Adipocyte (in vitro differentiated cells): Measurements from ENCODE around the gene COL23A1.
"Not testable (repeated sequence)": the region's sequence is repeated elsewhere in the genome, so short reads cannot be mapped to it uniquely, and the experiment has no call there.

Source experiments
- DNase-seq: peaks from one replicate; pipeline ENCODE4 v3.0.0-alpha.2; 2015; ENCODE audit warnings: low read depth
- H3K27me3 ChIP-seq: replicated peaks from 2 replicates; pipeline ENCODE4 v1.7.0; 2013; ENCODE audit warnings: mild to moderate bottlenecking, low read length, moderate library complexity; ENCODE audit not compliant: control insufficient read depth, insufficient read depth
- H3K36me3 ChIP-seq: 2 replicates; pipeline ENCODE4 v1.7.0; 2013; ENCODE audit warnings: low read length, mild to moderate bottlenecking, moderate library complexity; ENCODE audit not compliant: control insufficient read depth, insufficient read depth, severe bottlenecking
- H3K4me1 ChIP-seq: 2 replicates; pipeline ENCODE4 v1.7.0; 2013; ENCODE audit warnings: mild to moderate bottlenecking, low read length, moderate library complexity; ENCODE audit not compliant: control insufficient read depth, insufficient read depth
- H3K4me3 ChIP-seq: 2 replicates; pipeline ENCODE4 v1.7.0; 2013; ENCODE audit warnings: mild to moderate bottlenecking, low read length, moderate library complexity
- H3K9ac ChIP-seq: 2 replicates; pipeline ENCODE4 v1.7.0; 2013; ENCODE audit warnings: mild to moderate bottlenecking, low read length, moderate library complexity
- H3K9me3 ChIP-seq: 2 replicates; pipeline ENCODE4 v1.7.0; 2013; ENCODE audit warnings: mild to moderate bottlenecking, low read length, moderate library complexity; ENCODE audit not compliant: control insufficient read depth

The COL23A1 gene

DNA sequence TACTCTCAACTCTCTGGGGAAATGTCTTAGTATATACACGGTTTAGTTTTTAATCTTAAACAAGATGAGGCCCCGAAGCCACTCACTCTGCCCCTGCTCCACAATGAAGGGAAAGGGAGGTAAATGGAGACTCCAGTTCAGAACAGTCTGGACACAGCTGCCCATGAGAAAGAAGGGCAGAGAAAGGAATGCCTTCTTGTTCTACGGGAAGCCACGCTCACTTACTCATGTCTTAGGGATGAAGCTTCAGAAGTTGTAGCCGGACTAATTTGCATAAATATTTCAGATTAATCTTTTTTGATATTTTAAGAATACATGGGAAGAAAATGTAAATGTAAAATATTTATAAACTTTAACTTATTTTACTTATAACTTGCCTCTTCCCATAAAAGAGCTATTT, 94.0 kb downstream of the COL23A1 start:
- Histone ChIP-seq H3K9me3 (peaks cover 2% of the 10 kb centered on the region), H3K9ac (no peak overlapping the region), H3K27me3 (no peaks in the 10 kb centered on the region), H3K36me3 (no peaks in the 10 kb centered on the region), H3K4me3 (no peak overlapping the region), H3K4me1 (peaks cover 3% of the 10 kb centered on the region)
- no peak for DNase-seq

DNA sequence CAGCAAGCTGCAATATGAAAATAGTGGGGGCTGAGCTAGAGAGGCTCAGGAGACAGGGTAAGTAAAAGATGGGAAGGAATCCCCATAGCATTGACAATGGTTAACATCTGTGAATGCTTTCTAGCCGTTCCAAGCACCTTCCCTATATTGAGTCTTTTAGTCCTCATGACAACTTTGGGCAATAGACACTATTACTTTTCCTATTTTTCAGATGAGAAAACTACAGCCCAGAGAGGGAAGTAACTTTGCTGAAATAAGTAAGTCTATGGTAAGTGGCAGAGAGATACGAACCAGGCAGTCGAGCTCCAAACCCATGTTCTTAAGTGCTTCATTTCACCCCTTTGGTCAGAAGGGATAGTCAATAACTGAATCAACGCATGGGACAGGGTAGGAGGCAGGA, 94.5 kb downstream of the COL23A1 start:
- Histone ChIP-seq H3K9ac (no peak overlapping the region), H3K36me3 (no peaks in the 10 kb centered on the region), H3K27me3 (no peaks in the 10 kb centered on the region), H3K9me3 (peaks cover 4% of the 10 kb centered on the region), H3K4me3 (no peak overlapping the region), H3K4me1 (peaks cover 3% of the 10 kb centered on the region)
- DNase-seq = no peak

DNA sequence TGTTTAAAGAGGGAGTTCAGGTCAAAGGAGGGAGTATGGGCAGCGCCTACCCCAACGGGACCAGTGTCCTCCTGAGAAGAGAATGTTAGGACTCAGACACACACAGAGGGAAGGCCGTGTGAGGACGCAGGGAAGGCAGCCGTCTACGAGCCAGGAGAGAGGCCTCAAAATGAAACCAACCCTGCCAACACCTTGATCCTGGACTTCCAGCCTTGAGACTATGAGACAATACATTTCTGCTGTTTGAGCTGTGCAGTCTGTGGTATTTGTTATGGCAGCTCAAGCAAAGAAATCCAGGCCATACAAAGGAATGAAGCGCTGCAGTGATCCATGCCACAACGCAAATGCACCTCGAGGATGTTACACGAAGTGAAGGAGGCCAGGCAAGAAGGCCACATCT, 97.9 kb downstream of the COL23A1 start:
- Histone ChIP-seq H3K4me3 (no peak overlapping the region), H3K4me1 (peaks cover 3% of the 10 kb centered on the region), H3K9me3 (peaks cover 8% of the 10 kb centered on the region), H3K36me3 (no peaks in the 10 kb centered on the region), H3K27me3 (no peaks in the 10 kb centered on the region), H3K9ac (no peak overlapping the region)
- no peak for DNase-seq

DNA sequence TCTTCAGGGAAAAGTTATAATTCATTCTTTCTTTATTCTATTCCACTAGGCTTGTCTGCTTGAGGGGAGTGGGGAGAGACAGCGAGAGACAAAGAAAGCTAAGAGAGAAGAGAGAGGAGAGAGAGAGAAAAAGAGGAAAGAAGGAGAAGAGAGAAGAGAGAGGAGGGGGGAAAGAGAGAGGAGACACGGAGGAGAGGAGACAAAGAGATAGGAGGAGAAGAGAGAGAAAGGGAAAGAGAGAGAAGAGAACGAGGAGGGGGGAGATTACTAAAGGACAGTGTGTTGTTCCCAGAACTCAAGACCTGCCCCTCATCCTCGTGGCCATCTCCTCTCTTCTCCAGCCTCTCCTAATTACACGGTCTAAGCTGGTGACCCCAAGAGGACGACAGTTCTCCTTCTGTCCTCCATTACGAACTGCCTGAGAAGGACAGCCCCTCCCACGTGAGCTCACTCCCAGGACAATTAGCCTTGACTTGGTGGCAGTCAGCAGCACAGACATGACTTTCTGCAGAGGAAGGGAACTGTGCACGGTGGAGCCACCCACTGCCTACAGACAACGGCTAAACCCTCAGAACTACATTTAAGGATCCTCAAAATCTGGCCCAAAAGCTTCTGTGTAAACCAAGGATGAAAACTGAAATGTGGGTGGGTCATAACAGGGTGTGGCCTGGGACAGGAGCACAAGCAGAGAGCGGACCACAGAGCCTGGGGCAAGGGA, 99.1 kb downstream of the COL23A1 start:
- no peak for DNase-seq
- no peak overlapping the region for H3K9ac ChIP-seq

DNA sequence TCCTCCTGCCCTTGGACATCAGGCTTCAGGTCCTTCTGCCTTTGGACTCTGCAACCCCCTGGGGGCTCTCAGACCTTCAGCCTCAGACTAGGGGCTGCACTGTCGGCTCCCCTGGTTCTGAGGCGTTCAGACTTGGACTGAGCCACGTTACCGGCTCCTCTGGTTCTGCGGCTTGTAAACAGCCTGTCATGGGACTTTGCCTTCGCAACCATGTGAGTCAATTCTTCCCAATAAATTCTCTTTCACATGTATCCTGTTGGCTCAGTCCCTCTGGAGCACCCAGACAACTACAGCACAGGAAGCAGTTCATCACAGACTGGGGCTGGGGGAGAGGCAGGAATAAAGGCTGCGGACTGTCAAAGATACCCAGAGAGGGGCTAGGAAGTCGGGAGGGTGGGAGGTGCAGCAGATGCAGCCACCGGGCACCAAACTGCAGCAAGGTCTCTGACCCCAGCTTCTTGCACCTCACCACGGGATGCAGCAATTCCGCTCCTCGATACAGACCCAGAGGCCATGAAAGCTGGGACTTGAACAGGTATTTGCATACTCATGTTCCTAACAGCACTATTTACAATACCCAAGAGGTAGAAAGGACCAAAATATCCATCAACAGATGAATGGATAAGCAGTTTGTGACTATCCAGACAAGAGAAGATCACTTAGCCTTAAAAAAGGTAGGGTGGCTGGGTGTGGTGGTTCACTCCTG, 100.8 kb downstream of the COL23A1 start:
- H3K9ac ChIP-seq = no peak overlapping the region
- no peaks in the 10 kb centered on the region for H3K36me3 ChIP-seq
- no peak for DNase-seq
- peaks cover 3% of the 10 kb centered on the region for H3K27me3 ChIP-seq
- no peaks in the 10 kb centered on the region for H3K4me1 ChIP-seq
- H3K4me3 ChIP-seq = no peak overlapping the region
- peaks cover 8% of the 10 kb centered on the region for H3K9me3 ChIP-seq

More for the DNA sequence above, 99.1 kb downstream of the COL23A1 start:
- no peak overlapping the region for H3K4me3 ChIP-seq
- peaks cover 2% of the 10 kb centered on the region for H3K27me3 ChIP-seq
- H3K9me3 ChIP-seq = peaks cover 8% of the 10 kb centered on the region
- H3K4me1 ChIP-seq = no peaks in the 10 kb centered on the region
- H3K36me3 ChIP-seq = no peaks in the 10 kb centered on the region

DNA sequence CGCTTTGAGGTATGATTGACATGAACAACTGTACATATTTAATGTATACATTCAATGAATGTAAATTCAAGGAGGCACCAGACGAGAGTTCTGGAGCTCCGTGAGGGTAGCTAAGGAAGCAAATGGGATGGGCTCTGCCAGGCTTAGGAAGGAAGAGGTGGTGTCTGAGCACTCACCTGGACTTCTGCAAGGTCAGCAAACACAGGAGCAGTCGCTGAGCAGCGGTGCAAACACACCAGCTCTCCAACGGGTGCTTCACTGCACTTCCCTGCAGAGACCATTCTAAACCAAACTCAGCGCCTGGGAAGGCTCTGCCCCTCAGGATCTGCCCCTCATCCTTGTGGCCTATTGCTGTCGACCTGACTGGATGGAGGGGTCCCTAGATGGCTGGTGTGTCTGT, 101.5 kb downstream of the COL23A1 start:
- no peak overlapping the region for H3K4me3 ChIP-seq
- peaks cover 3% of the 10 kb centered on the region for H3K27me3 ChIP-seq
- no peaks in the 10 kb centered on the region for H3K4me1 ChIP-seq
- H3K9me3 ChIP-seq = peaks cover 8% of the 10 kb centered on the region
- no peak overlapping the region for H3K9ac ChIP-seq
- no peaks in the 10 kb centered on the region for H3K36me3 ChIP-seq
- DNase-seq = no peak

DNA sequence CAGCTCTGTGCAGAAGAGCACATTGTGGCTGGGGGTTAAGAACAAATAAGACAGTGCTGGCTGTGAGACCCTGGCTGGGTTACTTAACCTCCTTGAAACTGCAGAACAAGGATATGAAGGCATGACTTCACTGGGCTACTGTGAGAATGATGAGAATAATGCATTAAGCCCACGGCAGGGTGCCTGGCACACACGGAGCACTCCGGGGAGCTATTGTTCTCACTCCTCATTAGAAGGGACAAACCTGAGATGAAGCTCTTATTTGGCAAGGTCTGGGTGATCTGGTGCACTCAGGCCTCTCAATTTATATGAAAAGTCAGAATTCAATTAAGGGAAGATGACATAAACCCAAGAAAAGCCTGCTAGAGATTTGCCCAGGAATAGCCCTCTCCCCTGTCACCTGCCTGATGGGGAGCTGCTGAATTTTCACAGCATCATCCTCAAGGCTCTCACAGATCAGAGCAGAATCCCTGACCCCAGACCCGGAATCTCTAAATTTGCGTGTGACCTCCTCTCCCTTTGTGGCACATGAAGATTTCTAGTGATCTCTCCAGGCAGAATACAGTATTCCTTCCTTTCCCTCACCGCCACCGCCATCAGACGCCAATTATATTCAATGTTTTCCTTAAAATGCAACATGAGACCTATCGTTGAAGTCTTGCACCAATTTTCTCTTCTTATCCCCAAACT, 102.1 kb downstream of the COL23A1 start:
- H3K9me3 ChIP-seq = peaks cover 8% of the 10 kb centered on the region
- no peak overlapping the region for H3K4me3 ChIP-seq
- no peaks in the 10 kb centered on the region for H3K36me3 ChIP-seq
- DNase-seq = no peak
- H3K27me3 ChIP-seq = peaks cover 3% of the 10 kb centered on the region
- no peak overlapping the region for H3K9ac ChIP-seq
- no peaks in the 10 kb centered on the region for H3K4me1 ChIP-seq

DNA sequence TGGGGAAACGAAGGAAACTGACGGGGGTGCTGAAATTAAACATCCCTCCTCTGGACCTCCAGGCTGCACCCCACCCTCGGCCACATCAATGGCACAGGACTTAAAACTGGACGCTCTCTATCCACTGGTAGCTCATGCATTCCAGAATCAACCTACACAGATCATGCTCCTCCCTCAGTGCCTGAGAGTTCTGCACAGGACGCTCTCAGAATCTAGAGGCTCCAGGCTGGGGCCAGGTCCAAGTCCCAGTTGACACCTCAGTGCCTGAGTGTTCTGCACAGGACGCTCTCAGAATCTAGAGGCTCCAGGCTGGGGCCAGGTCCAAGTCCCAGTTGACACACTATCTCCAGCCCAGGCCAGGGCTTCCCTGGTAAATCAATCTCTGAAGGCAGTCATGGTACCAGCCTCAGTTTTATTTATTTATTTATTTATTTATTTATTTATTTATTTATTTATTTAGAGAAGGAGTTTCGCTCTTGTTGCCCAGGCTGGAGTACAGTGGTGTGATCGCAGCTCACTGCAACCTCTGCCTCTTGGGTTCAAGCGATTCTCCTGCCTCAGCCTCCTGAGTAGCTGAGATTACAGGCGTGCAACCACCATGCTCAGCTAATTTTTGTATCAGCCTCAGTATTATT, 103.2 kb downstream of the COL23A1 start:
- H3K4me3 ChIP-seq, H3K9me3 ChIP-seq, H3K4me1 ChIP-seq, H3K27me3 ChIP-seq, DNase-seq, H3K9ac ChIP-seq, H3K36me3 ChIP-seq: not testable (repeated sequence)

DNA sequence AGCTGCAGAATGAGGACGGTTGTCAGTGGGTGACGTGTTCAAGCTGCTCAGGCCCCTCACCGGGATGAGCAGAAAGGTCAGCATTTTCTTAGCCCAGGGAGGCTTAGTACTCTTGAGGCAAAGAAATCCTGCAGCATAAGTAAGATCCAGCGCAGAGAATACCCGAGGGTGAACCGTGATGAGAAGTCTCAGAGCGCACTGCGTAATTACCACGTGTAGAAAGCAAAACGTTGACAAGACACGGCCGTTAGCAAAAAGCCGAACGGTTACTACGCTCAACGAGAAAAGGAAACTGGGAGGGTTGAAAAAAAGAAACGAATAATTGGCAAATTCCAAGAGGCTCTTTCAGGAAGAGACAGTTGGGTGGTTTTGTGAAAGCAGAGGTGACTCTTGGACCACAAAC, 104.0 kb downstream of the COL23A1 start:
- H3K27me3 ChIP-seq = peaks cover 3% of the 10 kb centered on the region
- no peaks in the 10 kb centered on the region for H3K4me1 ChIP-seq
- no peak overlapping the region for H3K9ac ChIP-seq
- H3K9me3 ChIP-seq = peaks cover 7% of the 10 kb centered on the region
- H3K4me3 ChIP-seq = no peak overlapping the region
- no peaks in the 10 kb centered on the region for H3K36me3 ChIP-seq
- DNase-seq = no peak

DNA sequence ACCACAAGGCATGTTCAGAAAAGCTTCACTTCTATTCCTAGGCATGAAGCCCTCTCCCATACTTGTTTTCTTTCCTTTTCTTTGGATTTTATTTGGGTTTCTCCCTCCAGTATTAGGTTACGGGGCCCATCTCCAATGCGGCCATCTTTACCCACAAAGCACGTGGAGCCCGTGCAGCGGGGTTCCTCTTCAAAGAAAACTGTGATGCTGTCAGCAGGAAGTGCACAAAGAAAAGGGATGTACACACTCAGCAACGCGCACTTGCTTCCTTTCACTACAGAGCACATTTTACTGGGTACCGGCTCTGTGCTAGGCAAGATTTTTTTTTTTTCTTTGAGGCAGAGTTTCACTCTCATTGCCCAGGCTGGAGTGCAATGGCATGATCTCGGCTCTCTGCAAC, 106.6 kb downstream of the COL23A1 start:
- H3K9ac ChIP-seq = no peak overlapping the region
- DNase-seq = no peak
- H3K4me1 ChIP-seq = no peaks in the 10 kb centered on the region
- no peaks in the 10 kb centered on the region for H3K36me3 ChIP-seq
- H3K4me3 ChIP-seq = no peak overlapping the region
- no peaks in the 10 kb centered on the region for H3K9me3 ChIP-seq
- H3K27me3 ChIP-seq = peaks cover 5% of the 10 kb centered on the region

DNA sequence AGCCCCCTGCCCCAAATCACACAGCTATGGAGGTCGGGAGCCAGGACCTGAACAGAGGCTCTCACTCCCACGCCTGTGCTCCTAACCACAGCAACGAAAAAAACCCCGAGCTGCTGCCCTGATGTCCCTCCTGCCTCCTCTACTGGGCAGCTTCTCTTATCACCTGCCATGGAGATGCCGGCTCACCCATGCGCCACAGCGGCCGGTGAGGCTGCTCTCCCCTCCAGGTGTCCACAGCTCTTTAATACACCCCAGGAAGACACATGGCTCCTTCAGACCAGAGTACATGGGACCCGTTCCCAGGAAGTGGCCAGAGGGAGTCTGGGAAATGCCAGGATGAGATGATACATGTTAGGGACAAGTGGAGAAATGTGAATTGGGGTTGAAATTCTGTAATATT, 110.9 kb downstream of the COL23A1 start:
- Histone ChIP-seq H3K9me3 (peaks cover 9% of the 10 kb centered on the region), H3K4me3 (no peak overlapping the region), H3K27me3 (peaks cover 9% of the 10 kb centered on the region), H3K36me3 (no peaks in the 10 kb centered on the region), H3K9ac (no peak overlapping the region), H3K4me1 (no peaks in the 10 kb centered on the region)
- DNase-seq = no peak
